Esophagus mucosa (tissue), 1 donor: Measurements from ENCODE around the gene RTF2. TPM values are rescaled to one million over a fixed set of nuclear protein-coding genes. Genes with fewer than 3 reads are reported as not detected.

Source experiments
- ATAC-seq: fragments of 200-7000 bp; cut with Tn5 transposase; one replicate; pipeline ENCODE4 v1.9.1; 2020
- total RNA-seq: library from RNA; stranded (reverse); gene quantifications from one replicate; pipeline ENCODE4 v1.2.4, GENCODE V29; 2023
- donor health status: DM: yes; HTN: yes; CAD: no.

Gene RTF2
- total RNA-seq, 1 donor from 2014 or later, result 51.0 TPM

DNA sequence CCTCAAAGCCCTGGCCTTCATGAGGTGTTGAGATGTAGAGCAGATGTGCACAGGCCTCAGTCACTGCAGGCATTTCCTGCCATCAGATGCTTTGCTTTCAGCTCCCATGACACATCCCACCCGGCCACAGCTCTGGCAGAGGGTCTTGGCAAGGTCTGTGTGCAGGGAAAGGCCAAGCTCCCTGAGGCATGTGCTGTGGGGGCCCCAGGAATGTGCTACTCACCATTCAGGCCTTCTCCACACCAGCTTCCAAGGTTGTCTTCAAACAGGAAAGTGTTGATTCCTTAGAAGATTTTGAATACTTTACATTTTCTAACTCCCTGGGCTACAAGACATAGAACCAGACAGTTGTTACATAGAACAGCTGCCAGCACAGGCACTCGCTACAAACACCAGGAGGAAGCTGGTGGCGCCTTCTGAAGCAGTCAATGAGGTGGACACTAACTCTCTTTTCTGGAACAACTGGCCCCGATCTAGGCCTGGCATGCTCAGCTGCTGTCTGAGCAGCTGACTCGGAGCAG, 28.6 kb upstream of the RTF2 start:
- no peak for ATAC-seq

- no peak for ATAC-seq
These were observed 27.9 kb upstream of the RTF2 start for GRCh38 chr20:56440346-56441007.

GRCh38 chr20:56442389-56443365, 25.8 kb upstream of the RTF2 start:
- ATAC-seq, result peak; percentile 49

DNA sequence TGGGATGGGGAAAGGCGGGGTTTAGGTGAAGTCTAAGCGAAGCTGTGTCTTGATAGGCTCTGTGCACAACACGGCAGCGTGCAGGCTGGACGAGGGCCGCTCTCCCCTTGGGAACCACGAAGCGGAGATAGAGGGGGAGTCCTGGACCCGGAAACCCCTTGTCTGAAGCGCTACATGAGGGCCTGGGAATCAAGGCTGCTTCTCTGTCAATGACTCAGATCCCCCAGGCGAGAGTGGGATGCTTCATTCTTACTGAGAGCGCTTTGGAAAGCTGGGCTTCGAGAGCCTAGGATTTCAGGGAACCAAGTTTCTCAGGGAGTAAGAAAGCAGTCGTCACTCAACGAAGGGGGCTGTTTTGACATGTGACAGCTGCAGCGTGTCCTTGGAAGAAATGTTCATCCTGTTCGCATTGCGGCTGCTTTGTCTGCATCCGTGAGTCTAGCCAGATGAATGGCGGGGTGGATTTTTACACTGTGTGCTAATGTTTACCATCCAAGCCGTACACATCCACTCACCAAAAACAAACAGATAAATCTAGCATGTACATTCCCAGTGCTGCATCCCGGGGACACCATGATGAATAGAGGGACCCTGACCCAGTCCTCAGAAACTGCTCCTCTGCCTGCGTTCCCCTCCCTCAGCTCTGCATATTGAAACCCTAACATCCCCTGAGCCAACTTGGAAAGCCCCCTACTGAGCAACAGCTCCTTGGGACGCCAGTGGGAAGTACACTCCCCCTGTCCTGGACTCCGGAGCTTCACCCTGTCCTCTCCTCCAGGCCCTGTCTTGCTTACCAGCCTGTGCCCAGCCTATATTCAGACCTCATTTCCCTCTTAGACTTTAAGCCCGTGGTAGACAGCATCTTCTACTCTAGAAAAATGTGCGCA, 24.5 kb upstream of the RTF2 start:
- ATAC-seq, result no peak

DNA sequence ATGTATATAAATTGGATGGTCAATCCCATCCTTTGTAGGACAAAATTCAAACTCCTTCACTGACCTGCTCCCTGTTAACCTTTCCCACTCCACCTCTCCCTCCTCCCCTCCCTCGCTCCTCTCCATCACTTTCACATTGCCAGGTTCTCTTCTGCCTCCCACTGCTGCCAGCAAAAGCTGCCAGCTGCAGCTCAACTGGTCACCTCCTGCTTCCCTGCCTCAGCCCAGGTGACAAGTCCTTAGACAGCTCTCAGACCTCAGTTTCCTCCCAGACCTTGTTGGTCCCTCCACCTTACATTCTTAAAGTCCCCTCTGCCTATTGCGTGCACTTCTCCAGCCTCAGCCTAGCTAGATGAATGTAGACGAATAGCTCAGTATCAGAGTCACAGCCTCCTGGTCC, 23.3 kb upstream of the RTF2 start:
- no peak for ATAC-seq

DNA sequence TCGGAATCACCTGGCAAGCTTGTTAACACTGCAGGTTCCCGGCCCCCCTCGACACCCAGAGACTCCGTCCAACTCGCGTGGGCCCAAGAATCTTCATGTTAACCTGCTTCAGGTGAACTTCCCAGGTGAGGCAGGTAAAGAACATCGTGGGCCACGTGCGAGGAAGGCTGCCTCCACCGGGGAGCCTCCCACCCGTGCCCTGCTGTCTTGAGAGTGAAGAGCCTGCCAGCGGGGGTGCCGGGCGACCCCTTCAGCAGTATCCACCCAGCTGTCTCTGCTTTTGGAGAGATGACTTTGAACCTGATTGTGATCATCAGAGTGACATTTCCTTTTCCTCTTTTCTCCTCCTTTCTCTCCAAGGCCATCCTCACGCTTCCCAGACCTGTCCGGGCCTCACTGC, 22.9 kb upstream of the RTF2 start:
- no peak for ATAC-seq

DNA sequence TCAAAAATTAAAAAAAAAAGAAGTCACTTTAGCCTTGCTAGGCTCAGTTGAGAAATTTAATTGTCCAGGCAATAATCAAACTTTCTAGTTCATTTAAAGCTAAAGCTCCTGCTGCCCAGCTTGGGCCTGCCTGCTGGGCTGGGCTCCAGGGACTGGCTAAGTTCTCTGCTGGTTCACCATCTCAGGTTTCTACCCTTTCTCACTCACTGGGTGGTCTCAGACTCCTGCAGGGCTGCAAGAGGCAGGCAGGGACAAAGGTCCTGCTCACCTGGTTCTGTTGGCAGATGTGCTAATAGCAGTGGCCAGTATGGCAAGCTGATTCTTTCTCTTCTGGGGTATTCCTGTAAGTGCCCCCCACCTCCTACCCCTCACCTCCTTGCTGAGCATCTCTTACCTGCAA, 21.2 kb upstream of the RTF2 start:
- no peak for ATAC-seq

DNA sequence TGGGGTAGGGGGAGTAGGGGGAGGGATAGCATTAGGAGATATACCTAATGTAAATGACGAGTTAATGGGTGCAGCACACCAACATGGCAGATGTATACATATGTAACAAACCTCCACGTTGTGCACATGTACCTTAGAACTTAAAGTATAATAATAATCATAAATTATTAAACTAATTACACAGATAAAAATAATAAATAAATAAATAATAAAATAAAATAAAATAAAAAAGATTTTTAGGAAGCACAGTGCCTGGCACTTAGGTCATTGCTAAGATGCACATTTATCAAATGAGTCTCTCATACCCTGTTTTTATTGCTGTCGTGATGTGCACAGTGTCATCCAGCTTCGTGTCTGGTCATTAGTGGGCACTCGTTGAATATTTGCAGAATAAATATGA, 19.0 kb upstream of the RTF2 start:
- ATAC-seq, result no peak

- ATAC-seq, result no peak
These were observed 17.2 kb upstream of the RTF2 start for GRCh38 chr20:56451056-56451765.

DNA sequence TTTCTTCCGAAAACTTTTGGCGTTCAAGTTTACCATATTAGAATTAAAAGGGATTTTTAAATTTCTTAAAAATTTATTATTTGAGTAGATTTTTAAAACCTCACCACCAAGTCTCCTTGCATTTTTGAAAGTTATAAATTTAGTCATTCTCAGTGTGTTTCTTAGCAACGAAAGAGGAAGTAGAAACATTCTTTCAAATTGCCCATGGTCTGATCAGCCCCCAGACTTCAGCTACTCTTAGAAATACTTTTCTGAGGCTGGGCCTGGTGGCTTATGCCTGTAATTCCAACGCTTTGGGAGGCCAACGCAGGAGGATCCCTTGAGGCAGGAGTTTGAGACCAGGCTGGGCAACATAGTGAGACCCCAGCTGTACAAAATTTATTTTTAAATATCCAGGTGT, 15.1 kb upstream of the RTF2 start:
- ATAC-seq, result no peak

GRCh38 chr20:56454754-56455153, 13.7 kb upstream of the RTF2 start:
- no peak for ATAC-seq

- ATAC-seq, result peak; percentile 10
These were observed 10.1 kb upstream of the RTF2 start for GRCh38 chr20:56458206-56458821.

- no peak for ATAC-seq
These were observed 8.0 kb upstream of the RTF2 start for GRCh38 chr20:56460459-56460858.

DNA sequence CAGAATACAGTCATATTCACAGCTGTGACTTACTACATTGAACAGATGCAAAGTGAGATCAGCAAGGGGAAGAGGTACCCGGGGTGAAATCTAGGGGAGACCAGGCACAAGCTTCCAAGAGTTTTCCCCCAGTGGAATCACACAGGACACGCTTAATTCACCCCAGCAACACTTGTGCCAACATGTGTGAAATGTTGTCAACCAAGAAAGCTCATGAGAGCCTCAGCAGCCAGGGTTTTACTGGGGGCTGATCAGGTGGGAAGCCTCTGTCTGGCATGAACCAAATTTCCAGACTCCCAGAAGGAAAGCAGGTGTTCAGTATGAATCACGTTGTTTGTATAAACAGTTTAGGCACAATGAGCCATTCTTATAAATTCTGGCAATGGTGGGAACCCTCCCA, 6.9 kb upstream of the RTF2 start:
- ATAC-seq, result no peak

DNA sequence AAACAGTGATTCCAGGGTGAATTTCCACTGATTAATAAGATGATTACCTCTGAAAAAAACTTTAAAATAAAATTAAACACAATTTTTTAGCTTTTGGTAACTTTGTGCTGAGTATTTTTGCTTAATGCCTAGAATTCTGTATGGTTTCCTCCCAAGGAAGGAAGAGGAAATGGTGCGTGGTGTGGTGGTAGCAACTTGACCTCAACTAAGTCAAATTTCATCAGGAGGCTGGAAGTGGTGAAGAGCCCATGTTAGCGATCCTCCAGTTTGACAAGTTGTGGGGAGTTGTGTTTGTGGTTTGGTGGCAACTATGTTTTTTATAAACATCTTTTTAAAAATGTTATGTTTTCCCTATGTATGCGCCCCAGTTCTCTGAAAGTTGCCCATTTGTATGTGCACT, 5.0 kb upstream of the RTF2 start:
- ATAC-seq, result no peak

DNA sequence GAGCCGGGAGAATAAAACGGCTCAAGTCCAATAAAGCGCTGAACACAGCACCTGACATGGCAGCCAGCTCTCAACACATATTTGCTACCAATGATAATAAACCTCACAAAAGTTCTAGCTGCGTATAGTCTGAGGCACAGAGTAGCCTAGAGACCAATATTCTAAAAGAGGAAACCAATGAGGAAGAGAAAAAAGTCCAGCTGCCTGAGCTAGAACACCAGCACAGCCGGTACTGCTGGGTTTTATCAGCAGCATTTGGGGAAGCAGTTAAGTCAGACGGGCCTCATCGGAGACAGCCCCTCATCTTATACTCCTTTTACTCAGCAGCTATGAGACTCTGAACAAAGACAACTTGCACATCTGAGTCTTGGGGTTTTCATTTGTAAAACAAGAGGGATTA, 2.4 kb upstream of the RTF2 start:
- no peak for ATAC-seq

DNA sequence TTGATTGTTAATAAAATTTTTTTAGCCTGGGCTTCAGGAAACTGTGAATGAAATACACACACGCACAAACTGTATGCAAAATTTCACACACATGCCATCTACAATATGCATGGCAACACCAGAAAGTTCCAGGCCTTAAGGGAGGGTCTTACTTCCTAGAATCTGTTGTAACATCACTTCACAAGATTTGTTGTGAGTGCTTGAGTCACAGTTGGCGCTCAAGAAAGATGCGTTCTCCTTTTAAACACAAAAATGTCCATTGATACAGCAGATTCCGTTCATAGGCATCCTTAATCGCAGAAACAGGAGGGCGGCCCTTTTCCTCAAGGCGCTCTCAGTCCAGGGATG, 485 bp upstream of the RTF2 start:
- no peak for ATAC-seq

DNA sequence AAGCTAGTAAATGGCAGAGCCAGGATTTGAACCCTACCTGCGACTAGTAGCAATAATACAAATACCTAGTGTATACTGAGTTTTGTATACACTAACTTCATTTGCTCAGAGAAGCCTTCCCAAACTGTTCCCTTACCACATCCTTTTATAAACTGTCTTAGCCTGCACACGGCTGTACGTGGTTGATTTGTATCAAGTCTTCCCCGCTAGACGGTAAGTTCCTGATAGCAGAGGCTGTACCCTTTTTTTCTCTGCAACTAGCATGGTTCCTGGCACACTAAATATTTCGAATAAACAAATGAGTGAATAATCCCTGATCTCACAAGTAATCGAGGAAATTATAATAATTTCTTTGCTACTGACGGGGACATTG, 636 bp downstream of the RTF2 start:
- ATAC-seq, result no peak

GRCh38 chr20:56483970-56484369, 15.5 kb downstream of the RTF2 start:
- no peak for ATAC-seq

GRCh38 chr20:56487216-56487615, 18.8 kb downstream of the RTF2 start:
- no peak for ATAC-seq

DNA sequence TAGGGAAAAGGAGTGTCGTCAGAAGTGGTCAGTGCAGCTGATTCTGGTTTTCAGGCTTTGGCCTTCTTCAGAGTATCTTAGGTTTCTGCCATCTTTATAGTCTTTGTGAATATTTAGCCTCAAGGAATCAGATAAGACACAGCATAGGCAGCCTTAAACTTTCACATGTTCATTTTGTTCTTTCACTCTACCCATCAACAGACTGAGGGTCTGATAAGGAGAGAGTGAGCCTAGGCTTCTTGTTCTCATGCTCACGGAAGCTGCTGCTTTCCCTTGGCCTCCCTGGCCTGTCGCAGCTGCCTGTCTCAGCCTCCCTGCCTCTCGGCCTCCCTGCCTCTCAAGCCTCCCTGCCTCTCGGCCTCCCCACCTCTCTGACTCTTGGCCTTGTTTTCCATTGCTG, 20.1 kb downstream of the RTF2 start:
- no peak for ATAC-seq

- no peak for ATAC-seq
These were observed 32.7 kb downstream of the RTF2 start for GRCh38 chr20:56501116-56501515.
